NOMO-1 treated with DMSO at 0.1 percent for 48 hours (cell line): Measurements from ENCODE around the gene BCL7C.
A peak's percentile ranks its signal among the peaks of the same experiment; 100 is the strongest.
"Not testable (repeated sequence)": the region's sequence is repeated elsewhere in the genome, so short reads cannot be mapped to it uniquely, and the experiment has no call there.

ENCODE experiments used
- DNase-seq: peaks from one replicate; lab custom pipeline; 2025; ENCODE audit not compliant: unreplicated experiment; lab: John Stamatoyannopoulos, UW

Gene BCL7C

GRCh38 chr16:30870904-30871303, 23.0 kb downstream of the BCL7C start:
- DNase-seq, result no peak

- no peak for DNase-seq
These were observed 26.1 kb downstream of the BCL7C start for GRCh38 chr16:30867747-30868146.

- no peak for DNase-seq
These were observed 27.8 kb downstream of the BCL7C start for GRCh38 chr16:30866031-30866430.

GRCh38 chr16:30863178-30863577, 30.7 kb downstream of the BCL7C start:
- DNase-seq, result not testable (repeated sequence)

GRCh38 chr16:30860729-30861128, 33.1 kb downstream of the BCL7C start:
- not testable (repeated sequence) for DNase-seq

GRCh38 chr16:30858829-30859423, 35.0 kb downstream of the BCL7C start:
- no peak for DNase-seq

GRCh38 chr16:30858111-30858495, 35.8 kb downstream of the BCL7C start:
- DNase-seq, result no peak

GRCh38 chr16:30853758-30854157, 40.1 kb downstream of the BCL7C start:
- no peak for DNase-seq

- DNase-seq, result no peak
These were observed 43.6 kb downstream of the BCL7C start for GRCh38 chr16:30850246-30850645.

- DNase-seq, result no peak
These were observed 47.1 kb downstream of the BCL7C start for GRCh38 chr16:30846649-30847402.

GRCh38 chr16:30844671-30845449, 49.0 kb downstream of the BCL7C start:
- peak; percentile 90 for DNase-seq

- DNase-seq, result no peak
These were observed 49.6 kb downstream of the BCL7C start for GRCh38 chr16:30844346-30844670.

GRCh38 chr16:30843501-30843900, 50.4 kb downstream of the BCL7C start:
- DNase-seq, result no peak

- DNase-seq, result no peak
These were observed 50.9 kb downstream of the BCL7C start for GRCh38 chr16:30842971-30843370.

- no peak for DNase-seq
These were observed 52.5 kb downstream of the BCL7C start for GRCh38 chr16:30841332-30841731.

- DNase-seq, result no peak
These were observed 53.3 kb downstream of the BCL7C start for GRCh38 chr16:30840611-30841010.

GRCh38 chr16:30839523-30840227, 54.2 kb downstream of the BCL7C start:
- DNase-seq, result no peak

- DNase-seq, result no peak
These were observed 54.9 kb downstream of the BCL7C start for GRCh38 chr16:30838876-30839471.

GRCh38 chr16:30837904-30838303, 56.0 kb downstream of the BCL7C start:
- no peak for DNase-seq
